GM21737 (cell line): ENCODE measurements around the gene TCIRG1.

Experiments used
- ATAC-seq: cut with Tn5 transposase; IDR thresholded peaks from one replicate; pipeline ENCODE4 v1.9.1; 2021; ENCODE audit warnings: mild to moderate bottlenecking, moderate library complexity; ENCODE audit not compliant: unreplicated experiment

TCIRG1 gene

GRCh38 chr11:68004551-68005335 is 34.1 kb upstream of the TCIRG1 start:
- ATAC-seq, result no peak

- ATAC-seq, result no peak
Measured at GRCh38 chr11:68006606-68007166, 32.1 kb upstream of the TCIRG1 start.

GRCh38 chr11:68007498-68008380 is 31.1 kb upstream of the TCIRG1 start:
- ATAC-seq, result no peak

GRCh38 chr11:68008381-68009337 is 30.2 kb upstream of the TCIRG1 start:
- ATAC-seq, result no peak

- no peak for ATAC-seq
Measured at GRCh38 chr11:68009391-68010089, 29.3 kb upstream of the TCIRG1 start.

DNA sequence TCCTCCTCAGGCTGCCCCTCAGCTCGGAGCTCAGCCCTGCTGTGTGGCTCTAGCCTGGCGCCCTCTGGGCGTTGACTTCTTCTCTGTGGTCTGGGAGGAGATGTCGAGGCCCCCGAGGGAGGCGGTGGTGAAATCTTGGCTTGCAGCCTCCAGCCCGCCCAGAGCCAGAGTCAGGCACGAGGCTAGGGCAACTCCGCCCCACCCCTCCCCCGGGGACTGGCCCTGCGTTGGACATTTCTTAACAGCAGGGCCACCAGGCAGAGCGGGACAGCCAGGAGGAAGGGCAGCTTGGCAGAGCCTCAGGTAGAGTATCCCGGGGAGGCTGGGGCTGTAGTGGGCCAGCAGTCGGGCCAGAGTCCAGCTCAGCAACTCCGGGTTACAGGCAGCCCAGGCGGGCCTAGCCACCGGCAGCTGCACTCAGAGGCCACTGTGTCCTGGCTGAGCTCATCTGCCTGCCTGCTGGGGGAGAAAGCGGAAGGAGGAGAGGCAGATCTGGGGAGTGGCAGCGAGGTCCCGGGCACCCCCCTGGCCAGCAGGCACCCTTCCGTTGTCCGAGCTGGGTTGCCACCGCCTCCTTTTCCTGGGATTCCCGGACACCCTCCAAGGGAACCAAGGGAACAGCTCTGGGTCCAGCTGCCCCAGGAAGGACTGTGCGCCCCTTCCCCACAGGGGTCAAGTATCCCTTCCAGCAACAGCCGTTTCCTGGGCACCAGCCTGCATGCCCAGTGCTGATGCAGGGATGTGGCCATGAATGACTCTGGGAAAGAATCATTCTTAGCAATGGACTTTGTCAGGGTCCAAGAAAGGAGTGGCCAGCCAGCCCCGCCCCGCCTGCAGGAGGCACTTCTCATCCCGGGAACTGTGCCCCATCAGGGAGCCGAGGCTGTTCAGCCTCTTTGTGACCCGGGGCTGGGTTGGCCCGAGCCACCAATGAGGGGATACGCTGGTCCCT is 28.5 kb upstream of the TCIRG1 start, which contains the start of gene ALDH3B1:
ALDH3B1 (plus strand) TSS at position 238 of the 952 bp plus-strand sequence. CDS start 4,971 bp downstream, outside the sequence.
- no peak for ATAC-seq

GRCh38 chr11:68011051-68011943 is 27.5 kb upstream of the TCIRG1 start:
- no peak for ATAC-seq

- no peak for ATAC-seq
Measured at GRCh38 chr11:68012044-68012842, 26.6 kb upstream of the TCIRG1 start.

GRCh38 chr11:68012843-68013610 is 25.8 kb upstream of the TCIRG1 start:
- no peak for ATAC-seq

- no peak for ATAC-seq
Measured at GRCh38 chr11:68013611-68014156, 25.1 kb upstream of the TCIRG1 start.

GRCh38 chr11:68014157-68014946 is 24.5 kb upstream of the TCIRG1 start:
- ATAC-seq, result no peak

DNA sequence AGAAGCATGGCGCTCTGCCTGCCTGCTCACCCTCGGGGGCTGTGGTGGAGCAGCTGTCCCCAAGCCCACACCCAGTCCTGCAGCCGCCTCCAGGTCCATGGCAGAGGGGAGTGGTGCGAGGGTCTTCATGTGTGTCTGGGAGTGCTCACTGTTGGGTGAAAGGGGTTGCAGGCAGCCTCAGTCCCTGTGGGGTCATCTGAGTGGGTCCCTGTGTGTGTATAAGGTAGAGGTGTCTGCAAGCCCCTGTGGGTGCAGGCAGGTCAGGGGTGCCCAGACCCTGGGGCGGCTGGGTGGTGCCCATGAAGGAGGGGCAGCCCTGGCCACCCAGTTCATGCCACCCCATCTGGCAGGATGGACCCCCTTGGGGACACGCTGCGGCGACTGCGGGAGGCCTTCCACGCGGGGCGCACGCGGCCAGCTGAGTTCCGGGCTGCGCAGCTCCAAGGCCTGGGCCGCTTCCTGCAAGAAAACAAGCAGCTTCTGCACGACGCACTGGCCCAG is 23.8 kb upstream of the TCIRG1 start:
- no peak for ATAC-seq

GRCh38 chr11:68015467-68015866 is 23.4 kb upstream of the TCIRG1 start:
- no peak for ATAC-seq

DNA sequence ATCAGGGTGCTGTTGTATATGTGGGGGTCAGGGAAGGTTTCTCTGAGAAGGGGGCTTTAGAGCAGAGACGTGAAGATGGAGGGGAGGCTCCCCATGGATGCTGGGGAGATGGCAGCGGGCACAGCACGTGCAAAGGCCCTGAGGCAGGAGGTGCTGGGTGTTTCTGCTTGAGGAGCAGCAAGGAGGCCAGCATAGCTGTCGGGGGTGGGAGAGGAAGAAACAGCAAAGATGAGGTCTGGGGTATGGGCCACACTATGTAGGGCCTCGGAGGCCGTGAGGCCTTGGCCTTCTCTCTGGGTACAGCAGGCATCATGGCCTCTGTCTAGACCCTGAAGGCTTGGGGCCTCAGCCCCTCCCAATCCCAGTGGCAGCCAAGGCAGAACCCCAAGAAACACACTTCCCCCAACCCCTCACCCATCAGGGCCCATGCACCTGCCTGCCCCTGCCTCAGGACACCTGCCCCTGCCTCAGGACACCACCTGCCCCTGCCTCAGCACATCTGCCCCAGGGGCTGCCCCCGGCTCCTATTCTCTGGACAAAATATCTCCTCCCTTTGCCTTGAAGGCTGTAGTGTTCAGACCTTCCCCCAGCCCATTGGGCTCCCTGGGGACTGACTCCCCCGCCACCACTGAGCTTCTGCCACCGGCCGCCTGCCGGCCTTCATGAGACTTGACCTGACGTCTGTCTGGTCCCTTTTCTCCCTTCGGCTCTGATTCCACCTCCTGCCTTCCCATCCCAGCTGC is 22.5 kb upstream of the TCIRG1 start:
- no peak for ATAC-seq
